GM06990 (cell line): Measurements from ENCODE around the gene ADK.

Source experiments
- DNase-seq: peaks from one replicate; pipeline ENCODE4 v3.0.0-alpha.2; 2011; ENCODE audit not compliant: insufficient read length; ENCODE audit errors: extremely low read depth
- H3K27me3 ChIP-seq: replicated peaks from 2 replicates; pipeline ENCODE4 v1.6.0; 2011; ENCODE audit warnings: low read length; ENCODE audit not compliant: control insufficient read depth, insufficient read depth
- H3K36me3 ChIP-seq: 2 replicates; pipeline ENCODE4 v1.5.1; 2011; ENCODE audit warnings: low read length; ENCODE audit not compliant: control insufficient read depth, insufficient read depth
- H3K4me3 ChIP-seq: replicated peaks from 2 replicates; pipeline ENCODE4 v1.5.1; 2011; ENCODE audit warnings: low read depth, mild to moderate bottlenecking, control low read depth, low read length
- CTCF ChIP-seq: IDR thresholded peaks from 2 replicates; pipeline ENCODE4 v1.5.1; 2011; ENCODE audit warnings: low read length, control low read depth, mild to moderate bottlenecking, inconsistent platforms; ENCODE audit not compliant: insufficient read depth, poor library complexity, severe bottlenecking

Gene ADK

GRCh38 chr10:74736029-74736428 lies 585.0 kb downstream of the ADK start:
- H3K27me3 ChIP-seq = no peaks in the 10 kb centered on the region
- no peak for DNase-seq
- H3K4me3 ChIP-seq = no peak overlapping the region
- no peaks in the 10 kb centered on the region for H3K36me3 ChIP-seq
- no peak for TF ChIP-seq CTCF

- DNase-seq = peak; percentile 37
- peak; percentile 46 for TF ChIP-seq CTCF
- H3K27me3 ChIP-seq = no peaks in the 10 kb centered on the region
- no peaks in the 10 kb centered on the region for H3K36me3 ChIP-seq
- H3K4me3 ChIP-seq = no peak overlapping the region
Observed at GRCh38 chr10:74738052-74738451, 587.0 kb downstream of the ADK start.

- H3K27me3 ChIP-seq = no peaks in the 10 kb centered on the region
- no peak for DNase-seq
- no peaks in the 10 kb centered on the region for H3K36me3 ChIP-seq
- no peak for TF ChIP-seq CTCF
- H3K4me3 ChIP-seq = no peak overlapping the region
Observed at GRCh38 chr10:74738542-74738941, 587.5 kb downstream of the ADK start.

- Histone ChIP-seq H3K36me3 (no peaks in the 10 kb centered on the region), H3K27me3 (no peaks in the 10 kb centered on the region), H3K4me3 (peak overlapping the region; percentile 36)
- peak; percentile 79 for DNase-seq
- TF ChIP-seq CTCF = peak; percentile 56
Observed at GRCh38 chr10:74738985-74739567, 588.1 kb downstream of the ADK start.

GRCh38 chr10:74743401-74743800 lies 592.4 kb downstream of the ADK start:
- H3K27me3 ChIP-seq = no peaks in the 10 kb centered on the region
- H3K36me3 ChIP-seq = no peaks in the 10 kb centered on the region
- no peak for DNase-seq
- TF ChIP-seq CTCF = no peak
- H3K4me3 ChIP-seq = no peak overlapping the region

- Histone ChIP-seq H3K4me3 (no peak overlapping the region), H3K27me3 (no peaks in the 10 kb centered on the region), H3K36me3 (no peaks in the 10 kb centered on the region)
- DNase-seq = no peak
- TF ChIP-seq CTCF = no peak
Observed at GRCh38 chr10:74745449-74745848, 594.4 kb downstream of the ADK start.
